WTC11 (cell line): ENCODE results near the gene PRDM15.

Experiments used
- ATF2 ChIP-seq: sonication (generic); formaldehyde crosslinking; IDR thresholded peaks from 2 replicates; pipeline ENCODE4 v1.8.1; 2022; ENCODE audit warnings: low read depth, missing genetic modification reagents, borderline replicate concordance
- CTCF ChIP-seq: fragments of 200-600 bp; IDR thresholded peaks from 2 replicates; pipeline ENCODE4 v1.8.0; 2022; ENCODE audit warnings: antibody characterized with exemption
- GABPB1 ChIP-seq: sonication (generic); formaldehyde crosslinking; IDR thresholded peaks from 2 replicates; pipeline ENCODE4 v1.8.1; 2023; ENCODE audit warnings: mild to moderate bottlenecking, missing genetic modification reagents
- HMGA2 ChIP-seq: fragments of 250-450 bp; sonication (Bioruptor Pico); IDR thresholded peaks from 2 replicates; pipeline ENCODE4 v1.4.0; 2021; ENCODE audit warnings: mild to moderate bottlenecking, moderate library complexity
- JUN ChIP-seq: sonication (generic); formaldehyde crosslinking; IDR thresholded peaks from 2 replicates; pipeline ENCODE4 v1.8.0; 2023; ENCODE audit warnings: mild to moderate bottlenecking, missing genetic modification reagents
- MXD4 ChIP-seq: fragments of 250-450 bp; sonication (Bioruptor Pico); IDR thresholded peaks from 2 replicates; pipeline ENCODE4 v1.8.0; 2021; ENCODE audit warnings: mild to moderate bottlenecking, moderate library complexity, borderline replicate concordance
- MYBL2 ChIP-seq: sonication (generic); formaldehyde crosslinking; IDR thresholded peaks from 2 replicates; pipeline ENCODE4 v1.8.1; 2023; ENCODE audit warnings: mild to moderate bottlenecking, moderate library complexity, missing genetic modification reagents
- SMAD4 ChIP-seq: sonication (generic); formaldehyde crosslinking; IDR thresholded peaks from 2 replicates; pipeline ENCODE4 v1.8.0; 2022; ENCODE audit warnings: mild to moderate bottlenecking, missing genetic modification reagents
- STAT6 ChIP-seq: sonication (generic); formaldehyde crosslinking; conservative IDR thresholded peaks from 2 replicates; pipeline ENCODE4 v1.8.1; 2023; ENCODE audit warnings: mild to moderate bottlenecking, low read depth, missing genetic modification reagents, moderate library complexity
- USF2 ChIP-seq: sonication (generic); formaldehyde crosslinking; IDR thresholded peaks from 2 replicates; pipeline ENCODE4 v1.8.1; 2023; ENCODE audit warnings: mild to moderate bottlenecking, missing genetic modification reagents, moderate library complexity
- ZNF232 ChIP-seq: sonication (generic); formaldehyde crosslinking; IDR thresholded peaks from 2 replicates; pipeline ENCODE4 v1.8.0; 2022; ENCODE audit warnings: mild to moderate bottlenecking, missing genetic modification reagents

GRCh38 chr21:41799763-41800162 is 79.4 kb downstream of the PRDM15 start:
- TF ChIP-seq HMGA2 (CRISPR knock-in tag) (no peak), CTCF (no peak), STAT6 (CRISPR knock-in tag) (no peak), MYBL2 (no peak), USF2 (CRISPR knock-in tag) (no peak), MXD4 (CRISPR knock-in tag) (no peak), JUN (CRISPR knock-in tag) (no peak), GABPB1 (CRISPR knock-in tag) (no peak), ZNF232 (no peak), ATF2 (no peak), SMAD4 (CRISPR knock-in tag) (no peak)
